ENCODE measurements around the gene AIFM2.

- TF ChIP-seq POLR2AphosphoS5 (IDR thresholded peaks at IDR 0.05; ENCODE audit: low read depth, low read length), result no peak
- no peak for TF ChIP-seq POLR2A (IDR thresholded peaks at IDR 0.05; ENCODE audit: low read depth, low read length)
- TF ChIP-seq TAF1 (IDR thresholded peaks at IDR 0.05; ENCODE audit: borderline replicate concordance, low read depth, low read length), result no peak
Observed at GRCh38 chr10:70131560-70131937, 1.1 kb downstream of the AIFM2 start.
